Measurements from ENCODE around the gene NSD1.

- TF ChIP-seq, protein P1, sequence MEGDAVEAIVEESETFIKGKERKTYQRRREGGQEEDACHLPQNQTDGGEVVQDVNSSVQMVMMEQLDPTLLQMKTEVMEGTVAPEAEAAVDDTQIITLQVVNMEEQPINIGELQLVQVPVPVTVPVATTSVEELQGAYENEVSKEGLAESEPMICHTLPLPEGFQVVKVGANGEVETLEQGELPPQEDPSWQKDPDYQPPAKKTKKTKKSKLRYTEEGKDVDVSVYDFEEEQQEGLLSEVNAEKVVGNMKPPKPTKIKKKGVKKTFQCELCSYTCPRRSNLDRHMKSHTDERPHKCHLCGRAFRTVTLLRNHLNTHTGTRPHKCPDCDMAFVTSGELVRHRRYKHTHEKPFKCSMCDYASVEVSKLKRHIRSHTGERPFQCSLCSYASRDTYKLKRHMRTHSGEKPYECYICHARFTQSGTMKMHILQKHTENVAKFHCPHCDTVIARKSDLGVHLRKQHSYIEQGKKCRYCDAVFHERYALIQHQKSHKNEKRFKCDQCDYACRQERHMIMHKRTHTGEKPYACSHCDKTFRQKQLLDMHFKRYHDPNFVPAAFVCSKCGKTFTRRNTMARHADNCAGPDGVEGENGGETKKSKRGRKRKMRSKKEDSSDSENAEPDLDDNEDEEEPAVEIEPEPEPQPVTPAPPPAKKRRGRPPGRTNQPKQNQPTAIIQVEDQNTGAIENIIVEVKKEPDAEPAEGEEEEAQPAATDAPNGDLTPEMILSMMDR (optimal IDR thresholded peaks at IDR 0.05 in 1 of 3, IDR thresholded peaks at IDR 0.05 in 1 of 3, conservative IDR thresholded peaks at IDR 0.05 in 1 of 3; ENCODE audit: extremely low read depth in 1 of 3, insufficient read depth in 2 of 3, low read length in 3 of 3) = no peak
- TF ChIP-seq EZH2 (IDR thresholded peaks at IDR 0.05; ENCODE audit: low read length) = no peak
Measured at GRCh38 chr5:177146891-177147638, 13.5 kb downstream of the NSD1 start.

All from keratinocyte (primary cell).